Neuronal stem cell (in vitro differentiated cells): Measurements from ENCODE around the gene ST6GALNAC5. TPM values are rescaled to one million over a fixed set of nuclear protein-coding genes. Genes with fewer than 3 reads are reported as not detected.
"Not testable (repeated sequence)": the region's sequence is repeated elsewhere in the genome, so short reads cannot be mapped to it uniquely, and the experiment has no call there.

Source experiments
- DNase-seq: peaks from one replicate; pipeline ENCODE4 v3.0.0-alpha.2; 2013; ENCODE audit warnings: low spot score
- H2AFZ ChIP-seq: one replicate; pipeline ENCODE4 v1.6.1; 2013; ENCODE audit warnings: mild to moderate bottlenecking, low read length, inconsistent platforms
- H2AK5ac ChIP-seq: 2 replicates; pipeline ENCODE4 v1.6.1; 2013; ENCODE audit warnings: low read depth, mild to moderate bottlenecking, inconsistent platforms, low read length, moderate library complexity, mixed read lengths
- H2BK120ac ChIP-seq: 2 replicates; pipeline ENCODE4 v1.6.1; 2013; ENCODE audit warnings: low read depth, mild to moderate bottlenecking, inconsistent platforms, low read length, moderate library complexity, mixed read lengths
- H2BK12ac ChIP-seq: one replicate; pipeline ENCODE4 v1.6.1; 2013; ENCODE audit warnings: low read length, inconsistent platforms
- H2BK15ac ChIP-seq: 2 replicates; pipeline ENCODE4 v1.6.1; 2013; ENCODE audit warnings: mild to moderate bottlenecking, low read length, inconsistent platforms, mixed read lengths
- H2BK5ac ChIP-seq: one replicate; pipeline ENCODE4 v1.6.1; 2013; ENCODE audit warnings: inconsistent platforms, mild to moderate bottlenecking, low read length, moderate library complexity
- H3K14ac ChIP-seq: one replicate; pipeline ENCODE4 v1.6.1; 2013; ENCODE audit warnings: low read length, inconsistent platforms
- H3K18ac ChIP-seq: 2 replicates; pipeline ENCODE4 v1.6.1; 2013; ENCODE audit warnings: low read length, inconsistent platforms
- H3K23ac ChIP-seq: 2 replicates; pipeline ENCODE4 v1.6.1; 2013; ENCODE audit warnings: low read depth, mild to moderate bottlenecking, mixed read lengths, low read length, inconsistent platforms; ENCODE audit not compliant: poor library complexity
- H3K27ac ChIP-seq: replicated peaks from 3 replicates; pipeline ENCODE4 v1.5.1; 2013; ENCODE audit warnings: low read length, inconsistent platforms
- H3K27me3 ChIP-seq, 3 experiments: 2 replicates each; pipeline ENCODE4 v1.6.1; 2013; ENCODE audit warnings: low read length in 3 of 3, mild to moderate bottlenecking in 2 of 3, inconsistent platforms in 1 of 3, low read depth in 1 of 3, mixed read lengths in 1 of 3, moderate library complexity in 1 of 3; ENCODE audit not compliant: control insufficient read depth in 3 of 3, insufficient read depth in 3 of 3
- H3K36me3 ChIP-seq, 2 donors: replicated peaks in 1 of 2; 2 replicates each; pipeline ENCODE4 v1.6.1; 2013; ENCODE audit warnings: low read length in 2 of 2; ENCODE audit not compliant: control insufficient read depth in 2 of 2, insufficient read depth in 2 of 2
- H3K4ac ChIP-seq: 2 replicates; pipeline ENCODE4 v1.6.1; 2013; ENCODE audit warnings: inconsistent platforms, mild to moderate bottlenecking, low read length, moderate library complexity
- H3K4me1 ChIP-seq, 2 donors: 1 replicate in 1 of 2; 2 replicates in 1 of 2; pipeline ENCODE4 v1.6.1; 2013; ENCODE audit warnings: low read length in 2 of 2, low read depth in 1 of 2; ENCODE audit not compliant: control insufficient read depth in 2 of 2, insufficient read depth in 1 of 2
- H3K4me2 ChIP-seq: one replicate; pipeline ENCODE4 v1.6.1; 2013; ENCODE audit warnings: mild to moderate bottlenecking, low read length, inconsistent platforms; ENCODE audit not compliant: insufficient read depth, poor library complexity, severe bottlenecking
- H3K4me3 ChIP-seq, 2 donors: 2 replicates each; pipeline ENCODE4 v1.5.1; 2013; ENCODE audit warnings: low read length in 2 of 2, mild to moderate bottlenecking in 2 of 2, inconsistent platforms in 1 of 2, moderate library complexity in 1 of 2
- H3K79me1 ChIP-seq: one replicate; pipeline ENCODE4 v1.6.1; 2013; ENCODE audit warnings: low read depth, mild to moderate bottlenecking, inconsistent platforms, low read length, moderate library complexity
- H3K9ac ChIP-seq: one replicate; pipeline ENCODE4 v1.6.1; 2013; ENCODE audit warnings: mild to moderate bottlenecking, low read depth, low read length, inconsistent platforms; ENCODE audit not compliant: poor library complexity
- H3K9me3 ChIP-seq, 2 donors: replicated peaks in 1 of 2; 2 replicates each; pipeline versions ENCODE3 to v1.6.1; 2013; ENCODE audit warnings: low read length in 2 of 2, mild to moderate bottlenecking in 2 of 2, inconsistent platforms in 1 of 2, low read depth in 1 of 2, mixed read lengths in 1 of 2, moderate library complexity in 1 of 2; ENCODE audit not compliant: control insufficient read depth in 2 of 2, insufficient read depth in 1 of 2
- H4K8ac ChIP-seq: one replicate; pipeline ENCODE4 v1.6.1; 2013; ENCODE audit warnings: low read depth, mild to moderate bottlenecking, inconsistent platforms, low read length, moderate library complexity
- H4K91ac ChIP-seq: one replicate; pipeline ENCODE4 v1.6.1; 2013; ENCODE audit warnings: low read length, low read depth, mild to moderate bottlenecking, inconsistent platforms; ENCODE audit not compliant: poor library complexity
- WGBS, 2 donors: extraction: QIAGEN DNeasy Blood & Tissue Kit; methylation state at CpG; one replicate each; pipeline ENCODE4 v1.1.7; 2013; ENCODE audit warnings: missing lambda C conversion rate in 2 of 2, mixed read lengths in 1 of 2; ENCODE audit not compliant: insufficient read length in 2 of 2, insufficient replicate concordance in 1 of 2; ENCODE audit errors: extremely low coverage in 2 of 2; 5-methylcytosine and 5-hydroxymethylcytosine counted together
- polyA plus RNA-seq, 2 experiments: library from polyadenylated mRNA; stranded (reverse); fragments of 200-250 nt; gene quantifications; one replicate each; pipeline ENCODE4 v1.2.3, GENCODE V29; 2013

ST6GALNAC5 gene
- polyA plus RNA-seq (2013, experiment 1 of 2), result 28.6 TPM
- 30.4 TPM for polyA plus RNA-seq (2013, experiment 2 of 2)

DNA sequence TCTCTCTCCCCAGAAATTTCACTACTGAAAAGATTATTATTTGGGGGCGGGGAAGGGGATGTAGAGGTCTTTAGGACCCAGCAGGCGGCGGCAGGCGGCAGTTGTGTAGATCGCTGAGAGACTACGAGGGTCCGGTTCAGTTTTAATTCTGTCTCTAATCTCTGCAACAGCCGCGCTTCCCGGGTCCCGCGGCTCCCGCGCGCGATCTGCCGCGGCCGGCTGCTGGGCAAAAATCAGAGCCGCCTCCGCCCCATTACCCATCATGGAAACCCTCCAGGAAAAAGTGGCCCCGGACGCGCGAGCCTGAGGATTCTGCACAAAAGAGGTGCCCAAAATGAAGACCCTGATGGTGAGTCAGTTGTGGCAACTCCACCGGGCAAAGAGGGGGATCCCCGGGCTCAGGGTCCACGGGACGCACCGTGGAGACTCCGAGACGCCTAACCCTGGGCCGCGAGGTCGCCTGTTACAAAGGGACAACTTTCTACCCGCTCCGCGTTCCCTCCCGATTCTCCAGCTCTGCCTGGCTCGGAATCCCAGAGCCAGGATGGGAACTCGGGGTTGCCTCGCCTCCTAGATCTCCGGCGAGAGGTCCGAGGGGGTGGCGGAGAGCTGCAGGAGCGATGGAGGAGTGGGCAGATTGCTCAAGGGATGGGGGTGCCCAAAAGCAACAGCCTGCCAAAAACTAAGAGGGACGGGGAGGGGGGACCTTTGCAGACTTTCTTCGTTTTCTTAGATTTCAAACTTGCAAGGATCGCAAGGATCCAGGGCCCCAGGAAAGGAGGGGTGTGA, at the start of gene ST6GALNAC5:
TSS of gene ST6GALNAC5 (plus strand) at position 139 of the 789 bp plus-strand sequence.
- Histone ChIP-seq H3K4me2 (peak within 1 kb of the TSS; percentile 94), H2BK12ac (no peak within 1 kb of the TSS), H2AK5ac (peak within 1 kb of the TSS; percentile 61), H3K36me3 (peaks cover 2 to 21% of the 10 kb centered on the region in 2 donors), H3K4me3 (peak within 1 kb of the TSS; percentile 88 to 94), H3K4ac (peak within 1 kb of the TSS; percentile 40), H3K18ac (peak within 1 kb of the TSS; percentile 95), H2AFZ (peak within 1 kb of the TSS; percentile 99), H2BK120ac (peak within 1 kb of the TSS; percentile 78), H2BK15ac (peak within 1 kb of the TSS; percentile 32), H2BK5ac (peak within 1 kb of the TSS; percentile 89), H3K27ac (peak within 1 kb of the TSS; percentile 50), H3K4me1 (peaks cover 2 to 6% of the 10 kb centered on the region in 2 donors), H4K8ac (no peak within 1 kb of the TSS), H3K9ac (peak within 1 kb of the TSS; percentile 97), H3K23ac (peak within 1 kb of the TSS; percentile 70), H3K14ac (peak within 1 kb of the TSS; percentile 64), H4K91ac (no peak within 1 kb of the TSS), H3K27me3 (no peaks in the 10 kb centered on the region), H3K79me1 (peaks cover 3% of the 10 kb centered on the region), H3K9me3 (no peaks in the 10 kb centered on the region)
- no CpG with 5 or more reads among the region's 50 CpGs for WGBS, 2 donors
- DNase-seq, result peak; percentile 51

- no peak overlapping the region for H2AFZ ChIP-seq
- no peak overlapping the region for H2BK120ac ChIP-seq
- no peak overlapping the region for H3K4ac ChIP-seq
- no peak overlapping the region for H4K8ac ChIP-seq
- no peak overlapping the region for H2BK12ac ChIP-seq
- H2BK15ac ChIP-seq, result no peak overlapping the region
- no CpG with 5 or more reads among the region's 2 CpGs for WGBS, 2 donors
- no peak overlapping the region for H3K9ac ChIP-seq
- no peak overlapping the region for H3K4me3 ChIP-seq
- no peak overlapping the region for H3K4me2 ChIP-seq
- no peaks in the 10 kb centered on the region for H3K9me3 ChIP-seq
- H4K91ac ChIP-seq, result no peak overlapping the region
- H3K23ac ChIP-seq, result no peak overlapping the region
- H3K18ac ChIP-seq, result no peak overlapping the region
- H3K79me1 ChIP-seq, result no peaks in the 10 kb centered on the region
- H2AK5ac ChIP-seq, result no peak overlapping the region
- H3K27me3 ChIP-seq, result no peaks in the 10 kb centered on the region
- no peak overlapping the region for H3K14ac ChIP-seq
- no peak for DNase-seq
- H3K27ac ChIP-seq, result no peak overlapping the region
- H2BK5ac ChIP-seq, result no peak overlapping the region
- H3K4me1 ChIP-seq, result no peaks in the 10 kb centered on the region
- H3K36me3 ChIP-seq, result no peaks in the 10 kb centered on the region
Measured at GRCh38 chr1:76820028-76820427, 47.3 kb upstream of the ST6GALNAC5 start.

GRCh38 chr1:76822961-76823360, 44.3 kb upstream of the ST6GALNAC5 start:
- H3K18ac ChIP-seq, H3K27ac ChIP-seq, H3K36me3 ChIP-seq, H2BK12ac ChIP-seq, H3K23ac ChIP-seq, H3K79me1 ChIP-seq, H2BK15ac ChIP-seq, H3K4me2 ChIP-seq, H3K27me3 ChIP-seq, H3K4me1 ChIP-seq, H3K4ac ChIP-seq, H4K91ac ChIP-seq, H3K14ac ChIP-seq, H4K8ac ChIP-seq, H3K4me3 ChIP-seq, DNase-seq, H2AFZ ChIP-seq, H3K9me3 ChIP-seq, H2BK120ac ChIP-seq, H2BK5ac ChIP-seq, H2AK5ac ChIP-seq, H3K9ac ChIP-seq: not testable (repeated sequence)

DNA sequence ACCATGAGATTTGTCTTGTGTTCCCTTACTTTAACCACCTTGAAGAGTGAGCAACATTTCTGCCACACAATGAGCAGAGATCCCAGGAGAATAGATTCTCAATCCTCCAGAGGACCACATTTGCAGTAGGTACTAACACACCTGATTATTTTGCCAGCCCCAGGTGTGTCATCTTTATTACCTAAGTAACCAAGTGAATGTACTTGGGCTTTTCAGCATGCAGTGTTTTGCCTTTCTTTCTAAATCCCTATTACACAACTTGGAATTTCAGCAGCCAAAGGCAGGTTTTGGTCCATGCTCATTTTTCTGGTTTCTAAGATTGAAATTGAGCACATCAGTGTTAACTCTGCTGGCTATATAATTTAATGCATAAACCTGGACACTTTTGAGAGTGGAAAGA, 43.2 kb upstream of the ST6GALNAC5 start:
- no peaks in the 10 kb centered on the region for H3K36me3 ChIP-seq
- H3K9ac ChIP-seq, result no peak overlapping the region
- H2AK5ac ChIP-seq, result no peak overlapping the region
- no peak overlapping the region for H3K4ac ChIP-seq
- H3K4me2 ChIP-seq, result no peak overlapping the region
- no peak overlapping the region for H3K23ac ChIP-seq
- H3K9me3 ChIP-seq, result no peaks in the 10 kb centered on the region
- no peak overlapping the region for H2BK15ac ChIP-seq
- no peak for DNase-seq
- H2BK5ac ChIP-seq, result no peak overlapping the region
- no peaks in the 10 kb centered on the region for H3K27me3 ChIP-seq
- H2AFZ ChIP-seq, result no peak overlapping the region
- no peak overlapping the region for H3K27ac ChIP-seq
- H3K79me1 ChIP-seq, result no peaks in the 10 kb centered on the region
- no peak overlapping the region for H3K14ac ChIP-seq
- no peak overlapping the region for H2BK12ac ChIP-seq
- H4K91ac ChIP-seq, result no peak overlapping the region
- H4K8ac ChIP-seq, result no peak overlapping the region
- no peaks in the 10 kb centered on the region for H3K4me1 ChIP-seq
- H2BK120ac ChIP-seq, result no peak overlapping the region
- H3K18ac ChIP-seq, result no peak overlapping the region
- no peak overlapping the region for H3K4me3 ChIP-seq
